Naive thymus-derived CD8-positive, alpha-beta T cell (primary cell): ENCODE results near the gene LY6G6F. TPM values are rescaled to one million over a fixed set of nuclear protein-coding genes. Genes with fewer than 3 reads are reported as not detected.

Experiments
- ATAC-seq, 2 donors: fragments of 150-1000 bp; cut with Tn5 transposase in 1 of 2; sonication (Bioruptor Pico), chemical (Tn5 transposase) in 1 of 2; 1 replicate in 1 of 2; 2 replicates in 1 of 2; pipeline ENCODE4 v1.10.0; 2021; ENCODE audit warnings: mild to moderate bottlenecking in 2 of 2, moderate library complexity in 2 of 2
- POLR2A ChIA-PET: fragments of 350-600 bp; sonication (Branson Sonifier 250); formaldehyde crosslinking; loops from one replicate; lab custom pipeline; 2021; ENCODE audit warnings: antibody characterized with exemption; lab: Charles Lee
- DNase-seq, 10 donors: peaks; one replicate each; pipeline versions ENCODE4 v3.0.0 to v3.0.0-alpha.2; 2020 to 2022
- H3K27ac Mint-ChIP-seq, 10 donors: one replicate each; pipeline ENCODE4 v1.8.0; 2020 to 2022; ENCODE audit warnings: mild to moderate bottlenecking in 10 of 10, mixed read lengths in 10 of 10, moderate library complexity in 4 of 10, inconsistent platforms in 1 of 10
- H3K27me3 Mint-ChIP-seq, 5 donors: one replicate each; pipeline ENCODE4 v1.8.0; 2021 to 2022; ENCODE audit warnings: mixed read lengths in 5 of 5
- H3K36me3 Mint-ChIP-seq, 3 donors: one replicate each; pipeline ENCODE4 v1.8.0; 2020 to 2022; ENCODE audit warnings: mixed read lengths in 3 of 3, mild to moderate bottlenecking in 2 of 3, inconsistent platforms in 1 of 3
- H3K4me1 Mint-ChIP-seq, 4 donors: one replicate each; pipeline ENCODE4 v1.8.0; 2021 to 2022; ENCODE audit warnings: mixed read lengths in 4 of 4
- H3K4me3 Mint-ChIP-seq, 10 donors: one replicate each; pipeline ENCODE4 v1.8.0; 2020 to 2022; ENCODE audit warnings: mild to moderate bottlenecking in 10 of 10, mixed read lengths in 10 of 10, moderate library complexity in 6 of 10, inconsistent platforms in 1 of 10
- H3K9me3 Mint-ChIP-seq, 9 donors: one replicate each; pipeline ENCODE4 v1.8.0; 2020 to 2022; ENCODE audit warnings: mixed read lengths in 9 of 9, mild to moderate bottlenecking in 3 of 9, inconsistent platforms in 1 of 9, moderate library complexity in 1 of 9
- polyA plus RNA-seq, 3 donors: library from polyadenylated mRNA; unstranded; fragments of 300-500 nt; fragmentation: Illumina TruSeq; gene quantifications; one replicate each; pipeline ENCODE4 v1.2.3, GENCODE V29; 2021
- total RNA-seq, 8 experiments: library from RNA in 2 of 8; stranded (reverse) in 2 of 8; gene quantifications; one replicate each; pipeline ENCODE4 v1.2.3 and lab custom pipeline; 2021 to 2026

Gene LY6G6F
- total and polyA plus RNA-seq, 5 experiments from 2014 or later = not detected

DNA sequence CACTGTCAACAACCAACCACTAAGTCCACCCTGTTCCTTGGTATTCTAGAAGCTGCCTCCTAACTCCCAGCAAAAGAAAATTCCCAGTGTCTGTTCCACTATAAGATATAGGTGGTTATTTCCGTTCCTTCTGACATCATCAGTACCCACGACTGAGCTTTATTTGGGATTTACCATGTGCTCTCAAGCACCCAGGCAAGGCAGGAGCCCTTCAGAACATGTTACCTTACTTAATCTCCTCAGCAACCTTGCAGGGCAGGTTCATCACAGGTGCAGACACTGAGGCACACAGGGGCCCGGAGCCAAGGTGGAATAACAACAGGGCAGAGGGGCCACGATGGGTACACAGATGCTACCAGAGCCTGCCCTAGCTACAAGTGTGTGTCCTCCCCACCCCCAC lies 14.3 kb upstream of the LY6G6F start:
- H3K9me3 Mint-ChIP-seq = no peaks in the 10 kb centered on the region
- H3K4me3 Mint-ChIP-seq = no peak overlapping the region
- DNase-seq (no peak), ATAC-seq (no peak)
- POLR2A ChIA-PET = interaction anchor here (0.5 to 1.0 kb wide), 4 partner anchors 8 to 991 kb away, joined by 3 to 7 read pairs (median 4); partner anchors contain the start of gene ABHD16A
- H3K4me1 Mint-ChIP-seq = peaks cover 2 to 8% (median 6%) of the 10 kb centered on the region in 4 donors
- H3K27me3 Mint-ChIP-seq = no peaks in the 10 kb centered on the region
- peak overlapping the region in 1 of 10 donors; percentile 21 for H3K27ac Mint-ChIP-seq
- peaks cover 0 to 86% (median 4%) of the 10 kb centered on the region in 3 donors for H3K36me3 Mint-ChIP-seq

DNA sequence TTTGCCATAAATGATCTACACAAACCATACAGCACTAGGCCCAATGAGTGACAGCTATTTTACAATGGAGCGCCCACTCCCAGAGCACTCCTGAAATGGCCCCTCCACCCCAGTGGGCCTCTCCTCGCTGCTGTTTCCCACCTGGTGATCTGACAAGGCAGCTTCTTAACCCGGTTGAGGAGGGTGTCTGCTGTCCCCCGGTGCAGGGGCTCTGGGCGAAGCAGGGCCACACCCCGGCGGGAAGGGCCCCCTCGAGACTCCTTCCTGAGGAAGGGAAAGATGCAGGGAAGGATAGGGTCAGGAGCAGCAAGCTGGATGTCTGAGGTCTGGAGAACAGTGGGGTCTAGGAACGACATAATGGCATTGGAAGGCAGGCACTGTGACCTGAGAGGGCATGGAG lies 13.8 kb upstream of the LY6G6F start:
- POLR2A ChIA-PET = interaction anchor here (0.5 to 0.9 kb wide), 3 partner anchors 11 to 991 kb away, joined by 3 to 7 read pairs (median 4); partner anchors contain the start of gene ABHD16A
- H3K4me3 Mint-ChIP-seq = no peak overlapping the region
- H3K27me3 Mint-ChIP-seq = no peaks in the 10 kb centered on the region
- DNase-seq = no peak
- H3K36me3 Mint-ChIP-seq = peaks cover 0 to 86% (median under 1%) of the 10 kb centered on the region in 3 donors
- peak overlapping the region in 1 of 10 donors; percentile 17 for H3K27ac Mint-ChIP-seq
- H3K9me3 Mint-ChIP-seq = no peaks in the 10 kb centered on the region
- peaks cover 7 to 14% (median 10%) of the 10 kb centered on the region in 4 donors for H3K4me1 Mint-ChIP-seq
- no peak for ATAC-seq

DNA sequence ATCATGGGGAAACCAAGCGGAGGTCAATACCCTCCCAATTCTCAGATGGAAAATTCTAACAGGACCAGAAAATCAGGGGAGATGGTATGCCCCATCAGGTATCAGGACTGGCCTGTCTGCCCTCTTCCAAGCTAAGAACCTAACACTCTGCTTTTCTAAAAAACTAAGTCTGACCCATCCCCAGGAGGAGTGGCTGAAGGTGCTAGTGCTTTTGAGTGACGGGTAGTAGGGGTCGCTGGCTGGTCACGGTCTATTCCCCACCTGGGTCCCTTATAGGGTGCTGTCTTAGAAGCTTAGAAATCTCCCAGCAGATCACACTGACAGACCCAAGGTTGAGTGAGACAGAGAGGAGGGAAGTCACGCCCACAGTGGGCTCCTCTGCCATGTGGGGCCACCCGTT lies 13.1 kb upstream of the LY6G6F start:
- POLR2A ChIA-PET = interaction anchor here (0.5 to 0.7 kb wide), 3 partner anchors 20 to 112 kb away, joined by 3 to 7 read pairs (median 3); no protein-coding TSS in a partner anchor
- Mint-ChIP-seq H3K36me3 (peaks cover 0 to 87% (median 0%) of the 10 kb centered on the region in 3 donors), H3K4me3 (no peak overlapping the region), H3K4me1 (peaks cover 9 to 16% (median 11%) of the 10 kb centered on the region in 4 donors), H3K27me3 (no peaks in the 10 kb centered on the region), H3K27ac (no peak overlapping the region), H3K9me3 (no peaks in the 10 kb centered on the region)
- DNase-seq (no peak), ATAC-seq (no peak)

DNA sequence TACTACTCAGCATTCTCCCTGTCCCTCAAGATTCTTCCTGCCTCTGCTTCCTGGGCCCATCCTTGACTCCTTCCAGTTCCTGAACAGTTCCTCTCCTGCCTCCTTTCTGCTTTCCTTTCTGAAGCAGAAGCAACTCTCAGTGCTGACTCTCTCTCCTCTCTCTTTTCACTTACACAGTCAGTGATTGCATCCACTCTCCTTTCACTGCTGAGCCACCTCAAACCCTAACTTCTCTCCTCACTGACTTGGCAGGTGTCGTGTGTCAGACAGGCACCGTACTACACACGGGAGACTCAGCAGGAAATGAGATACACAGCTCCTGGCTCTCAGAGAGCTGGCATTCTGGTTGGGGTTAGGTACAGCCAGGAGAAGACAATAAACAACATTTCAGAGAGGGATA lies 9.1 kb upstream of the LY6G6F start:
- ATAC-seq (no peak), DNase-seq (no peak)
- Mint-ChIP-seq H3K27ac (peak overlapping the region in 9 of 10 donors; percentile 7 to 59 (median 40)), H3K4me1 (peaks cover 20 to 44% (median 31%) of the 10 kb centered on the region in 4 donors), H3K4me3 (no peak overlapping the region), H3K27me3 (no peaks in the 10 kb centered on the region), H3K9me3 (no peaks in the 10 kb centered on the region), H3K36me3 (peaks cover 0 to 78% (median 3%) of the 10 kb centered on the region in 3 donors)
- POLR2A ChIA-PET = interaction anchor here (0.7 kb wide), 1 partner anchor 164 kb away, joined by 3 read pairs; no protein-coding TSS in a partner anchor

DNA sequence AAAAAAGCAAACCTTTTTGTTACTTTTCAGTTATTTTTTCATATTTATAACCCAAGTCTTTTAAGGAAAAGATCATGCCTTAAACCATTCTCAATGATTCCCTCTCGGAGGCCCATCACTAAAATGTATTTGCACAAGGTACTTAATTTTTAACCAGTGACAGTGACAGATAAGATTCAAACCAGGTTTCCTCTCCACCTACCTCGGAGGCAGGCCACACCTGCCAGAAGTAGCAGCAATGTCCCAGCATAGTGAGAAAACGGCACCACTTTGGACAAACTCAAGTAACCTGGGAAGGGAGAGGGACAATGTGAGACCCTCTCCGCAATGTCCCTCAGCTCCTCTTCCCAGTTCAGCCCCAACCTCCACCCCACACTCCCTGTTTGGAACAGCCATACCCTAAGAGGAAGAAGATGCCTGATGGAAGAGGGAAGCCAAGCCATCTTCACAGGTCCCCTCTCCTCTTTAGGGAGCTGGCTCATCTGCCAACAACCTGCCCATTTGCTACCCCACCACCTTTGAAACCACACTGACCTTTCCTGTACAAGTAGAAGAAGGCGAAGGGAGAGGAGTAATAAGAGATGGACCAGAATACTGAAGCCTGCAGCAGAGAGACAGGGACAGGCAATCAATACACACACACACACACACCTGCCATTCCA lies 5.8 kb upstream of the LY6G6F start:
- H3K4me3 Mint-ChIP-seq = peak overlapping the region; percentile 28 to 100 (median 97)
- H3K4me1 Mint-ChIP-seq = peaks cover 24 to 50% (median 40%) of the 10 kb centered on the region in 4 donors
- peaks cover 0 to 48% (median 3%) of the 10 kb centered on the region in 3 donors for H3K36me3 Mint-ChIP-seq
- DNase-seq (no peak), ATAC-seq (no peak)
- H3K27ac Mint-ChIP-seq = peak overlapping the region in 7 of 10 donors; percentile 10 to 99 (median 70)
- POLR2A ChIA-PET = interaction anchor here (0.8 kb wide), 1 partner anchor 9 kb away, joined by 3 read pairs; no protein-coding TSS in a partner anchor
- H3K9me3 Mint-ChIP-seq = no peaks in the 10 kb centered on the region
- no peaks in the 10 kb centered on the region for H3K27me3 Mint-ChIP-seq

DNA sequence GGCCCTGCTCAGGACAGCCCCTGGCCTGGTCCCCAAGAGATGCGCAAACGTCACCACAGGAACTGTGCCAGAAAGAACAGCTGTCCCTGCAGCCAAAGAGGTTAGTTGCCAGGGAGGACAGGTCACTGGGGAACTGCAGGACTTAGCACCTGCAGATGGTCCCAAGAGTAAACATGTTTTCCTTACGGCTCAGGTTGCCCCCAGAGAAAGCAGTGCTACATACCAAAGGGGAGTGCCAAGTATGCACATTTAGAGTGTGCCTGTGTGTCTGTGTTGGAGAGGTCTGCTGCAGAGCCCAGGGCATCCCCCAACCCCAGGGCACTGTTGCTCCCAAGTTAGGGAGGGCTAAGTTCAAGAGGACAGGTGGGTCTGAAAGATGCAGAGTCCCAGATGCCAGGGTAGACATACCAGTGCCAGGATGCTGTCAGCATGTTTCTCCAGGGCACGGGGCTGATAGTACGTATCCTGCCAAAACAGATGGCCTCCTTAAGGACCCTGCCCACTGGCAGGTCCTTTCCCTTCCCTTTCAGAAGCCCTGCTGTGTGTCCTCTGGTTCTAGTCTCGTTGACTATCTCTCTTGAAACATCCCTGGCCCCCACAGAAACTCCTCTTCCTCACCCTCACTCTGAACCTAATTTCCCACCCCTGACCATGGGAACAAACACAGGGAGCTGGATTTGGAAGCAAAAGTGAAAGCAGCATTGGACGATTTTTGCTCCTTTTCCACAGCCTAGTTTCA lies 4.8 kb upstream of the LY6G6F start:
- ATAC-seq (no peak), DNase-seq (no peak)
- POLR2A ChIA-PET = interaction anchor here (1.2 to 2.4 kb wide), 8 partner anchors 28 to 270 kb away, joined by 3 to 22 read pairs (median 10); partner anchors contain the start of genes BAG6, CSNK2B, DDAH2 and DXO
- Mint-ChIP-seq H3K4me1 (peaks cover 24 to 50% (median 40%) of the 10 kb centered on the region in 4 donors), H3K9me3 (no peaks in the 10 kb centered on the region), H3K27me3 (no peaks in the 10 kb centered on the region), H3K36me3 (peaks cover 0 to 38% (median 3%) of the 10 kb centered on the region in 3 donors), H3K27ac (peak overlapping the region; percentile 91 to 99 (median 96)), H3K4me3 (peak overlapping the region; percentile 95 to 100 (median 98))

DNA sequence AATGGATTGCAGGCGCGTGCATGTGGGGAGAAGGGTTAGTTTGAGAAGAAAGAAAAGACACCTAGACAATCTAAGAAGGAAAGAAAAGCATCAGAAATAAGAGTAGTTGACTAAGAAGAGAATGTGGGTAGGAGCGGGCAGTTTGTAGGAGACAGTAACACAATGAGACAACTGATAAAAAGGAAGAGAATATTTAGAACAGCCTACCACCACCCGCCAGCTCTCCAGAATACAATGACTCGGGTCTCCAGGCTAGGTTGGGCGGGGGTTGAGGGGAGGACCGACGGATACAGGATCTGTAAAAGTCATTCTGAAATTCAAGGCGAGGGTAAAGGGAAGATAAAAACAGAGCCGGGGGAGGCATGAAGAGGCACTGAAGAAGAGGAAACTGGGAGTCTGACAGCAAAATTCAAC lies 4.3 kb upstream of the LY6G6F start:
- Mint-ChIP-seq H3K4me3 (peak overlapping the region; percentile 95 to 100 (median 98)), H3K36me3 (peaks cover 0 to 32% (median 3%) of the 10 kb centered on the region in 3 donors), H3K27ac (peak overlapping the region; percentile 91 to 99 (median 96)), H3K27me3 (no peaks in the 10 kb centered on the region), H3K4me1 (peaks cover 21 to 48% (median 38%) of the 10 kb centered on the region in 4 donors), H3K9me3 (no peaks in the 10 kb centered on the region)
- POLR2A ChIA-PET = interaction anchor here (0.6 to 2.4 kb wide), 17 partner anchors 12 to 426 kb away, joined by 3 to 22 read pairs (median 7); partner anchors contain the start of genes ATF6B, BAG6, CSNK2B and DDAH2
- no peak for DNase-seq
- peak; percentile 1 to 4 for ATAC-seq

DNA sequence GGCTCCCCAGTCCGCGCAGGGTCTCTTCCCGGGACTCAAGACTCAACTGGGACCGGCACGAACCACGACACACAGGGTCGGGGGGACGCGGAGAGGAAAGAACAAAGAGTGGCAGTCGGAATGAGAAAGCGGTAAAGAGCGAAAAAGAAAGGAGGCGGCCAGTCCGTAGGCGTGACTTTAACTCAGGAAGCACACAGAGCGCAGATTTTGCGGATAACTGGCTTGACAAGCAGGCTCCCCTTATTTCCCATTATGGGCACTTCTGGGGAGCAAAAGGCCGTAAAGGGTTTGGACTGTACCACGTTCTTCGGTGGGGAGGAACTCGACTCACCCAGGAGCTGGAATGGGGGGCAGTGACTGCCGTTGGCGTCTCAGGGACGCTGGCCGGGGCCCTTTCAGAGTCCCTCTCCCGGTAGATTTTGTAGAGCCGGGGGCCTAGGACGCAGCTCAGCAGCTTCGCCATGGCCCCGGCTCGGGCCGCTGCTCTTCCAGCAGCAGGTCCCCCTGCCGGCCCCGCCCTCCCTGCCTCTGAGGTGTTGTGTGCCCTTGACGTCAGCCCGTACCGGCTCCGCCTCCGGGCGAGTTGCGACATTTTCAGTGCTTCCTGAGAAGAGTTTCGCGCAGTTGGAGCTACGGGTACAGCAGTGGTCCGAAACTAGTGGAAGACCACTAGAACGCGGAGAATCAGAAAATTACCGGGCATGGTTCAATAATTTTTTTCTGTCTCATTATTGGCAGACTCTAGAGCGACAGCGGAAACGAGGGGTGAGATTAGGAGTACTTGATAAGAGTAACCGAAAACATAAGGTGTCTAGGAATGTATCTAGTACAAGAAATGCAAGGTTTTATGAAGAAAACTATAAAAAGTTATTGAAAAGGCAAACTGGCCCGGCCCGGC lies 3.6 kb upstream of the LY6G6F start, which contains the start of gene ABHD16A:
TSS of gene ABHD16A (minus strand) at position 506 of the 898 bp plus-strand sequence. CDS start at position 463, 43 bp downstream.
- POLR2A ChIA-PET = interaction anchor here (0.5 to 2.4 kb wide), 36 partner anchors 9 to 1269 kb away, joined by 3 to 22 read pairs (median 4); partner anchors contain the start of genes ATF6B, BAG6, C6orf47 and CSNK2B
- DNase-seq (peak; percentile 93 to 99 (median 96)), ATAC-seq (peak; percentile 93 to 94)
- peak within 1 kb of the TSS; percentile 91 to 99 (median 96) for H3K27ac Mint-ChIP-seq
- H3K36me3 Mint-ChIP-seq = peaks cover 0 to 26% (median 3%) of the 10 kb centered on the region in 3 donors
- peaks cover 16 to 42% (median 32%) of the 10 kb centered on the region in 4 donors for H3K4me1 Mint-ChIP-seq
- no peaks in the 10 kb centered on the region for H3K27me3 Mint-ChIP-seq
- H3K4me3 Mint-ChIP-seq = peak within 1 kb of the TSS; percentile 95 to 100 (median 98)
- H3K9me3 Mint-ChIP-seq = no peaks in the 10 kb centered on the region

DNA sequence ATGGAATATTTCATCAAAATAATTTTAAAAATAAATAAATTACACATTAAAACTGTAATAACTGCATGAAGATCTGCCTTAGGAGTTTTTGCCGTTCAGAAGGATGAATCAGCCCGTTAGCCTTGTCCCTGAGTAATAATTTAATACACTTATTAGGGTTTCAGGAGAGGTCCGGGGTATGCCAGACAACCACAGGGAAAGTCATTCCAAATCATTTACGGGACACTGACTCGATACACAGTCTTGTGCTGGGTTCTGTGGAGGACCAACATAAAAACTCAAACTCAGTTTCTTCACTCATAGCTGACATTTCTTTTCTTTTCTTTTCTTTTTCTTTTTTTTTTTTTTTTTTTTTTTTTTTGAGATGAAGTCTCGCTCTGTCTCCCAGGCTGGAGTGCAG lies 735 bp upstream of the LY6G6F start:
- ATAC-seq = no peak
- POLR2A ChIA-PET = no interaction called here
- no peaks in the 10 kb centered on the region for H3K9me3 Mint-ChIP-seq

DNA sequence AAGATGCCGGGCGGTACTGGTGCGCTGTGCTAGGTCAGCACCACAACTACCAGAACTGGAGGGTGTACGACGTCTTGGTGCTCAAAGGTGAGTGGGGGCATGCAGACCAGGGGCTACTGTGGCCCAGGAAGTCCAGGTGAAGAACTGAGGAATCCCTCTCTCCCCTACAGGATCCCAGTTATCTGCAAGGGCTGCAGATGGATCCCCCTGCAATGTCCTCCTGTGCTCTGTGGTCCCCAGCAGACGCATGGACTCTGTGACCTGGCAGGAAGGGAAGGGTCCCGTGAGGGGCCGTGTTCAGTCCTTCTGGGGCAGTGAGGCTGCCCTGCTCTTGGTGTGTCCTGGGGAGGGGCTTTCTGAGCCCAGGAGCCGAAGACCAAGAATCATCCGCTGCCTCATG lies 1.0 kb downstream of the LY6G6F start:
- H3K4me3 Mint-ChIP-seq = no peak overlapping the region
- H3K27ac Mint-ChIP-seq = no peak overlapping the region
- H3K27me3 Mint-ChIP-seq = no peaks in the 10 kb centered on the region
- POLR2A ChIA-PET = no interaction called here
- H3K36me3 Mint-ChIP-seq = no peaks in the 10 kb centered on the region
- H3K9me3 Mint-ChIP-seq = no peaks in the 10 kb centered on the region
- no peak for ATAC-seq
- H3K4me1 Mint-ChIP-seq = peaks cover 15 to 25% (median 21%) of the 10 kb centered on the region in 4 donors
- no peak for DNase-seq

More for the DNA sequence above, 735 bp upstream of the LY6G6F start:
- no peaks in the 10 kb centered on the region for H3K27me3 Mint-ChIP-seq
- H3K27ac Mint-ChIP-seq = no peak overlapping the region
- H3K4me3 Mint-ChIP-seq = no peak overlapping the region
- DNase-seq = no peak
- peaks cover 16 to 32% (median 31%) of the 10 kb centered on the region in 4 donors for H3K4me1 Mint-ChIP-seq
- peaks cover 0 to 3% (median 0%) of the 10 kb centered on the region in 3 donors for H3K36me3 Mint-ChIP-seq

DNA sequence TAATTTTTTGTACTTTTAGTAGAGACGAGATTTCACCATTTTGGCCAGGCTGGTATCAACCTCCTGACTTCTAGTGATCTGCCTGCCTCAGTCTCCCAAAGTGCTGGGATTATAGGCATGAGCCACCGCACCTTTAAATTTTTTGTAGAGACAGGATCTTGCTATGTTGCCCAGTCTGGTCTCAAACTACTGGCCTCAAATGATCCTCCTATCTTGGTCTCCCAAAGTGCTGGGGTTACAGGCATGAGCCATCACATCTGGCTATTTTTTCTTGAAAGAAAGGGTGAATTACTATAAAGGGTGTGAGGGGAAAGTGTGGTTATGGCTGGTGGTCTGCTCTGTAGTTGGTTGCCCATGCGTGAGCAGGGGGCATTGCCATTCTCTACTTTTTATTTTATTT lies 1.6 kb downstream of the LY6G6F start:
- H3K36me3 Mint-ChIP-seq = no peaks in the 10 kb centered on the region
- H3K9me3 Mint-ChIP-seq = no peaks in the 10 kb centered on the region
- H3K27ac Mint-ChIP-seq = no peak overlapping the region
- H3K4me1 Mint-ChIP-seq = peaks cover 14 to 25% (median 21%) of the 10 kb centered on the region in 4 donors
- H3K27me3 Mint-ChIP-seq = no peaks in the 10 kb centered on the region
- DNase-seq (no peak), ATAC-seq (no peak)
- H3K4me3 Mint-ChIP-seq = no peak overlapping the region
- POLR2A ChIA-PET = no interaction called here
